ENCODE data around the gene HLX. TPM values are rescaled to one million over a fixed set of nuclear protein-coding genes. Genes with fewer than 3 reads are reported as not detected.

Gene HLX
- total RNA-seq, 1 experiment from 2014 or later = 0.39 TPM

GRCh38 chr1:220928725-220929300, 49.6 kb downstream of the HLX start:
- no peak overlapping the region for H3K27ac ChIP-seq (ENCODE audit: low read length)
- ChIA-PET POLR2A (no interaction called here), CTCF (no interaction called here)
- H3K36me3 ChIP-seq (ENCODE audit: control insufficient read depth, insufficient read depth, low read length) = no peaks in the 10 kb centered on the region
- TF ChIP-seq SIN3A (IDR thresholded peaks at IDR 0.05; ENCODE audit: borderline replicate concordance, insufficient read depth, low read depth, low read length) (no peak), POLR2AphosphoS5 (IDR thresholded peaks at IDR 0.05; ENCODE audit: low read depth, low read length) (no peak), CTCF (IDR thresholded peaks at IDR 0.05) (no peak), TCF7L2 (IDR thresholded peaks at IDR 0.05; ENCODE audit: low read depth, low read length) (no peak)
- TF ChIP-seq, protein P1, sequence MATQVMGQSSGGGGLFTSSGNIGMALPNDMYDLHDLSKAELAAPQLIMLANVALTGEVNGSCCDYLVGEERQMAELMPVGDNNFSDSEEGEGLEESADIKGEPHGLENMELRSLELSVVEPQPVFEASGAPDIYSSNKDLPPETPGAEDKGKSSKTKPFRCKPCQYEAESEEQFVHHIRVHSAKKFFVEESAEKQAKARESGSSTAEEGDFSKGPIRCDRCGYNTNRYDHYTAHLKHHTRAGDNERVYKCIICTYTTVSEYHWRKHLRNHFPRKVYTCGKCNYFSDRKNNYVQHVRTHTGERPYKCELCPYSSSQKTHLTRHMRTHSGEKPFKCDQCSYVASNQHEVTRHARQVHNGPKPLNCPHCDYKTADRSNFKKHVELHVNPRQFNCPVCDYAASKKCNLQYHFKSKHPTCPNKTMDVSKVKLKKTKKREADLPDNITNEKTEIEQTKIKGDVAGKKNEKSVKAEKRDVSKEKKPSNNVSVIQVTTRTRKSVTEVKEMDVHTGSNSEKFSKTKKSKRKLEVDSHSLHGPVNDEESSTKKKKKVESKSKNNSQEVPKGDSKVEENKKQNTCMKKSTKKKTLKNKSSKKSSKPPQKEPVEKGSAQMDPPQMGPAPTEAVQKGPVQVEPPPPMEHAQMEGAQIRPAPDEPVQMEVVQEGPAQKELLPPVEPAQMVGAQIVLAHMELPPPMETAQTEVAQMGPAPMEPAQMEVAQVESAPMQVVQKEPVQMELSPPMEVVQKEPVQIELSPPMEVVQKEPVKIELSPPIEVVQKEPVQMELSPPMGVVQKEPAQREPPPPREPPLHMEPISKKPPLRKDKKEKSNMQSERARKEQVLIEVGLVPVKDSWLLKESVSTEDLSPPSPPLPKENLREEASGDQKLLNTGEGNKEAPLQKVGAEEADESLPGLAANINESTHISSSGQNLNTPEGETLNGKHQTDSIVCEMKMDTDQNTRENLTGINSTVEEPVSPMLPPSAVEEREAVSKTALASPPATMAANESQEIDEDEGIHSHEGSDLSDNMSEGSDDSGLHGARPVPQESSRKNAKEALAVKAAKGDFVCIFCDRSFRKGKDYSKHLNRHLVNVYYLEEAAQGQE (IDR thresholded peaks at IDR 0.05; ENCODE audit: insufficient read depth in 1 of 2, low read depth in 2 of 2, low read length in 1 of 2) = no peak
- in situ Hi-C loops (cut with HindIII; ENCODE audit: low pct_unique_long_range_greater_than_20kb, low sequenced_read_pairs) (no loop called here), intact Hi-C loops (cut with micrococcal nuclease; ENCODE audit: unreplicated experiment) (no loop called here)
- no peak for ATAC-seq
- no peak overlapping the region for H3K4me3 ChIP-seq (ENCODE audit: low read depth in 2 of 2, low read length in 2 of 2)
- no peaks in the 10 kb centered on the region for H3K9me3 ChIP-seq (ENCODE audit: control insufficient read depth, insufficient read depth, low read depth, low read length)
- DNase-seq (ENCODE audit: low read depth, low spot score) = no peak
- no TSS peak for BruUV-seq (replicated peaks)
- H3K27me3 ChIP-seq (ENCODE audit: control insufficient read depth, insufficient read depth, low read length) = no peaks in the 10 kb centered on the region
- no peaks in the 10 kb centered on the region for H3K4me1 ChIP-seq (ENCODE audit: control insufficient read depth, insufficient read depth, low read length)

GRCh38 chr1:220929304-220929703, 50.1 kb downstream of the HLX start:
- ChIA-PET POLR2A (no interaction called here), CTCF (no interaction called here)
- no peak overlapping the region for H3K27ac ChIP-seq (ENCODE audit: low read length)
- no peaks in the 10 kb centered on the region for H3K9me3 ChIP-seq (ENCODE audit: control insufficient read depth, insufficient read depth, low read depth, low read length)
- DNase-seq (ENCODE audit: low read depth, low spot score) (no peak), ATAC-seq (no peak)
- TF ChIP-seq TCF7L2 (IDR thresholded peaks at IDR 0.05; ENCODE audit: low read depth, low read length) = no peak
- no peak for TF ChIP-seq POLR2AphosphoS5 (IDR thresholded peaks at IDR 0.05; ENCODE audit: low read depth, low read length)
- TF ChIP-seq, protein P1 (IDR thresholded peaks at IDR 0.05; ENCODE audit: insufficient read depth in 1 of 2, low read depth in 2 of 2, low read length in 1 of 2) = no peak
- no peak for TF ChIP-seq SIN3A (IDR thresholded peaks at IDR 0.05; ENCODE audit: borderline replicate concordance, insufficient read depth, low read depth, low read length)
- TF ChIP-seq CTCF (IDR thresholded peaks at IDR 0.05) = no peak
- H3K27me3 ChIP-seq (ENCODE audit: control insufficient read depth, insufficient read depth, low read length) = no peaks in the 10 kb centered on the region
- BruUV-seq (replicated peaks) = no TSS peak
- H3K36me3 ChIP-seq (ENCODE audit: control insufficient read depth, insufficient read depth, low read length) = no peaks in the 10 kb centered on the region
- intact Hi-C loops (cut with micrococcal nuclease; ENCODE audit: unreplicated experiment) (no loop called here), in situ Hi-C loops (cut with HindIII; ENCODE audit: low pct_unique_long_range_greater_than_20kb, low sequenced_read_pairs) (no loop called here)
- no peak overlapping the region for H3K4me3 ChIP-seq (ENCODE audit: low read depth in 2 of 2, low read length in 2 of 2)
- no peaks in the 10 kb centered on the region for H3K4me1 ChIP-seq (ENCODE audit: control insufficient read depth, insufficient read depth, low read length)
